ENCODE measurements around the gene KRTAP12-1. TPM values are rescaled to one million over a fixed set of nuclear protein-coding genes. Genes with fewer than 3 reads are reported as not detected.

Gene KRTAP12-1
- total RNA-seq, 1 donor from 2014 or later: not detected

DNA sequence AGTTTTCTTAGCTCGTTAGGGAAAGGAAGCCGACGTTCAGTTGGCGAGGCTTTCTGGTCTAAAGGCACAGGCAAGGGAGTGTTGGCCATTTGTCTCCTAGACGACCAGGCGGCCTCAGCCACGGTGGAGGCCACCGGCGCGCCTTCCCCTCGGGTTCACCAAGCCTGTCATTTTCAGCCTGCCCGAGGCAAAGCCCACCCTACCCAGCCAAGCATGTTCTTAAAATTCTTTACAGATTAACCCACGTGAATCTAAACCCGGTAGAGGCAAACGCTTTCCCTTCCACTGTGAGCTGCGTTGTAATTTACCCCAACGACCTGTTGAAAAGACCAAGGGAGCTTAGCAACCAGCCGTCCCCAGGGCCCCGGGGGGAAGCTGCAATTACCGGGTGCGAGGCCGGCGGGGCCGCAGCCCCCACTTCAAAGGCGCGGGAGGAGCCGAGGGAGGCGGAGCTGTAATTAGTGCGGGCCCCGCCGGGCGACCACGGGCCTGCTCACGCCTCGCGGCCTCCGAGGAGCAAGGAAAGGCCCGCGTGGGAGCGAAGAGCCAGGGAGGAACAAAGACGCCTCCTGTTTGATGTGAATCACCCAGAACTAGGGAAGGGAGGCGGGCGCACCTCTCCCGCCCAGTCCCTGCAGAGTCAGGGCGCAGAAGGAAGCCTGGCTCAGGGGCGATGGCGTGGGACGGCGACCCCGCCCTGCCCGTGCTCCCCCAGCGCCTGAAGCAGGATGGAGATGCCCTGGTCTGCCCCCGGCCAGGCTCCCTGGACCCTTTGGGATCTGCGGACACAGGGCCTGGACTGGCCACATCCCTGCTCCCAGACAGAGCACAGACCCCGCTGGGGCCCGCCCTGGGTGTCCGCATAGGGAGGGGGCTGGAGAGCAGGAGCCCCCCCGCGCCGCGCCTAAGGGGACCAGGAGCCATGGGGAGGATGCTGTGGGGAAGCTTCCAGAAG, 41.5 kb upstream of the KRTAP12-1 start:
- no peak for DNase-seq (ENCODE audit: low spot score in 2 of 2, unreplicated experiment in 2 of 2)
- Mint-ChIP-seq H3K27ac (peak overlapping the region; percentile 78), H3K36me3 (no peaks in the 10 kb centered on the region), H3K9me3 (no peaks in the 10 kb centered on the region), H3K4me1 (peaks cover 14% of the 10 kb centered on the region), H3K4me3 (peak overlapping the region; percentile 51), H3K27me3 (ENCODE audit: low read depth) (peaks cover 55% of the 10 kb centered on the region)
- TF ChIP-seq, protein P1, sequence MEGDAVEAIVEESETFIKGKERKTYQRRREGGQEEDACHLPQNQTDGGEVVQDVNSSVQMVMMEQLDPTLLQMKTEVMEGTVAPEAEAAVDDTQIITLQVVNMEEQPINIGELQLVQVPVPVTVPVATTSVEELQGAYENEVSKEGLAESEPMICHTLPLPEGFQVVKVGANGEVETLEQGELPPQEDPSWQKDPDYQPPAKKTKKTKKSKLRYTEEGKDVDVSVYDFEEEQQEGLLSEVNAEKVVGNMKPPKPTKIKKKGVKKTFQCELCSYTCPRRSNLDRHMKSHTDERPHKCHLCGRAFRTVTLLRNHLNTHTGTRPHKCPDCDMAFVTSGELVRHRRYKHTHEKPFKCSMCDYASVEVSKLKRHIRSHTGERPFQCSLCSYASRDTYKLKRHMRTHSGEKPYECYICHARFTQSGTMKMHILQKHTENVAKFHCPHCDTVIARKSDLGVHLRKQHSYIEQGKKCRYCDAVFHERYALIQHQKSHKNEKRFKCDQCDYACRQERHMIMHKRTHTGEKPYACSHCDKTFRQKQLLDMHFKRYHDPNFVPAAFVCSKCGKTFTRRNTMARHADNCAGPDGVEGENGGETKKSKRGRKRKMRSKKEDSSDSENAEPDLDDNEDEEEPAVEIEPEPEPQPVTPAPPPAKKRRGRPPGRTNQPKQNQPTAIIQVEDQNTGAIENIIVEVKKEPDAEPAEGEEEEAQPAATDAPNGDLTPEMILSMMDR (IDR thresholded peaks at IDR 0.05; ENCODE audit: unreplicated experiment): no peak

DNA sequence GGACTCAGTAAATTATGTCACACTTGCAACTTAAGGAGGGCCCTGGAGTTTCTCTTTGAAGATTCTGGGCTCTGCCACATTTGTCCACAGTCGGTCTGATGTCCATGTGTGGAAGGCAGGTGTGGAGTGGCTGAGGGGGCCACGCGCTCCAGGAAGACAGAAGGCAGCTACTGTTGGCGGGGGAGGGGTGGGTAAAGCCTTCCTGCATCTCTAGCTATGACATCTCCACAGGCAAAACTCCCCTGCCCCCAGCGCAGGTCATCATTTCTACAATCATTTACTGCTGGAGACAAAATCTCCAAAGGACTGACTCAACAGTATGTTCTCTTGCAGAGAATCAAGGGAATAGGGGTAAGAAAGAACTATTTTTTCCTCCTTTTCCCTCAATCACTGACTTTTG, 40.8 kb upstream of the KRTAP12-1 start:
- peaks cover 54% of the 10 kb centered on the region for H3K27me3 Mint-ChIP-seq (ENCODE audit: low read depth)
- TF ChIP-seq, protein P1 (IDR thresholded peaks at IDR 0.05; ENCODE audit: unreplicated experiment): no peak
- H3K27ac Mint-ChIP-seq: peak overlapping the region; percentile 78
- H3K9me3 Mint-ChIP-seq: no peaks in the 10 kb centered on the region
- H3K4me1 Mint-ChIP-seq: peaks cover 21% of the 10 kb centered on the region
- DNase-seq (ENCODE audit: low spot score in 2 of 2, unreplicated experiment in 2 of 2): no peak
- no peaks in the 10 kb centered on the region for H3K36me3 Mint-ChIP-seq
- peak overlapping the region; percentile 51 for H3K4me3 Mint-ChIP-seq

DNA sequence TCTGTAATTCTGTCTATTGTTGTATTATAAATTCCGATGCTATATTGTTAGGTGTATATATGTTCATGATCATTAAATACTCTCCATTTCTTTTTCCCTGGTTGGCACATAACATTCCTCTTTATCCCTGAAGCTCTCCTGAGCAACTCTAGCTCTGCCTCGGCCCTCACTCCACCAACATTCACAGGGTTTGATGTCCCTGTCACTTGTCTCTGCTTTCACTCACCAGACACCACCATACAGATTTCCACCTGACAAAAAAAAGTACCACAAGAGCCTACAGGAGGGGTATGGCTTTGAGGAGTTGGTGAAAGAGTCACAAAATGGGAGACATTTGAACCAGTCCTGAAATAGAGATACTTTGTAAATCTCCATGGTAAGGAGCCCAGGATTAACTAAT, 38.2 kb upstream of the KRTAP12-1 start:
- TF ChIP-seq, protein P1 (IDR thresholded peaks at IDR 0.05; ENCODE audit: unreplicated experiment): no peak
- Mint-ChIP-seq H3K4me1 (peaks cover 21% of the 10 kb centered on the region), H3K4me3 (no peak overlapping the region), H3K27me3 (ENCODE audit: low read depth) (peaks cover 45% of the 10 kb centered on the region), H3K9me3 (no peaks in the 10 kb centered on the region), H3K36me3 (no peaks in the 10 kb centered on the region), H3K27ac (no peak overlapping the region)
- no peak for DNase-seq (ENCODE audit: low spot score in 2 of 2, unreplicated experiment in 2 of 2)

DNA sequence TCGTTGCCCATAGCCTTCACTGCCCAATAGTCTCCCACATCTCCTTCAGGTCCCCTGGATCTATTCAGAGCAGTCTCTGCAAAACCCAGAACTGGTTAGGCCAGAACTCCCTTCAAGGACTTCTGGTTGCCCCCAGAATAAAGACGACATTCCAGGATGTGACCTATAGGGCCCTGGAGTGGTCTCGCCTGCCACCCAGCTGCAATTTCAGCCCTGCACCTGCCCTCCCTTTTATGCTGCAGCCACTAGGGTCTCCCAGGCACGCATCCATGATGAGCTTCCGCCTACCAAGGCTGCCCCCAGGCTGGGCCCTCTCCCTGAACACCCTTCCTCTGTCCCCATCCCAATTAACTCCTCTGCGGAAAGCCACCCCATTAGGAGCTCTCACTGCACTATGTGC, 36.6 kb upstream of the KRTAP12-1 start:
- no peak overlapping the region for H3K27ac Mint-ChIP-seq
- H3K9me3 Mint-ChIP-seq: no peaks in the 10 kb centered on the region
- peaks cover 24% of the 10 kb centered on the region for H3K4me1 Mint-ChIP-seq
- TF ChIP-seq, protein P1 (IDR thresholded peaks at IDR 0.05; ENCODE audit: unreplicated experiment): no peak
- no peaks in the 10 kb centered on the region for H3K36me3 Mint-ChIP-seq
- peak in 1 of 2 experiments; percentile 5 for DNase-seq (ENCODE audit: low spot score in 2 of 2, unreplicated experiment in 2 of 2)
- peaks cover 53% of the 10 kb centered on the region for H3K27me3 Mint-ChIP-seq (ENCODE audit: low read depth)
- no peak overlapping the region for H3K4me3 Mint-ChIP-seq

DNA sequence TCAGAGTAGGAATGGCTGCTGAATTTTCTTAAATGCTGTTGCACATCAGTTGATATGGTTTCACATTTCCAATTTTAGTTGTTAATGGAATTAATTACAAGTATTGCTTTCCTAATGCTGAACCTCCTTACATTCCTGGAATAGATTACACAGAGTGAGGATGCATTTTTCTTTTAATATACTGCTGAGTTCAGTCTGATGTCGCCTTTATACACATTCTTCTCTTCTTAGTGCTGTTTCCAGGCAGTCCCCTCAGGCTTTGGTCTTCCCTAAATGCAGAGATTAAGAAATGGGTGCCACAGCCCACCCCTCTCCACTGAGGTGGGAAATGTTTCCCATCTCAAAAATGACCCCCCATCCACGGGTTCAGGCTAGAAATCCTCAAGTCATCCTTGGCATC, 36.1 kb upstream of the KRTAP12-1 start:
- H3K9me3 Mint-ChIP-seq: no peaks in the 10 kb centered on the region
- no peak for DNase-seq (ENCODE audit: low spot score in 2 of 2, unreplicated experiment in 2 of 2)
- H3K36me3 Mint-ChIP-seq: no peaks in the 10 kb centered on the region
- no peak overlapping the region for H3K4me3 Mint-ChIP-seq
- TF ChIP-seq, protein P1 (IDR thresholded peaks at IDR 0.05; ENCODE audit: unreplicated experiment): no peak
- peaks cover 22% of the 10 kb centered on the region for H3K4me1 Mint-ChIP-seq
- H3K27ac Mint-ChIP-seq: no peak overlapping the region
- H3K27me3 Mint-ChIP-seq (ENCODE audit: low read depth): peaks cover 57% of the 10 kb centered on the region

Data from mesothelial cell of epicardium (in vitro differentiated cells).